Activated CD8-positive, alpha-beta T cell treated with anti-CD3 and anti-CD28 coated beads for 36 hours (primary cell): ENCODE measurements around the gene LRMDA. TPM values are rescaled to one million over a fixed set of nuclear protein-coding genes. Genes with fewer than 3 reads are reported as not detected.

Source experiments
- ATAC-seq: fragments of 200-7000 bp; cut with Tn5 transposase; one replicate; pipeline ENCODE4 v1.10.0; 2021; ENCODE audit warnings: mild to moderate bottlenecking, moderate library complexity
- CTCF ChIA-PET: fragments of 350-600 bp; sonication (Branson Sonifier 250); formaldehyde crosslinking; loops from one replicate; lab custom pipeline; 2021; ENCODE audit warnings: antibody characterized with exemption; lab: Charles Lee
- POLR2A ChIA-PET: fragments of 350-600 bp; sonication (Branson Sonifier 250); formaldehyde crosslinking; loops from one replicate; lab custom pipeline; 2021; ENCODE audit warnings: antibody characterized with exemption; lab: Charles Lee
- DNase-seq: peaks from one replicate; pipeline ENCODE4 v3.0.0-alpha.2; 2020
- H3K27ac Mint-ChIP-seq: one replicate; pipeline ENCODE4 v1.8.0; 2021; ENCODE audit warnings: mild to moderate bottlenecking, mixed read lengths
- H3K27me3 Mint-ChIP-seq: one replicate; pipeline ENCODE4 v1.8.0; 2021; ENCODE audit warnings: mixed read lengths
- H3K36me3 Mint-ChIP-seq: one replicate; pipeline ENCODE4 v1.8.0; 2021; ENCODE audit warnings: low read depth, mixed read lengths
- H3K4me1 Mint-ChIP-seq: one replicate; pipeline ENCODE4 v1.8.0; 2021; ENCODE audit warnings: low read depth, mixed read lengths
- H3K4me3 Mint-ChIP-seq: one replicate; pipeline ENCODE4 v1.8.0; 2021; ENCODE audit warnings: mild to moderate bottlenecking, moderate library complexity, mixed read lengths
- H3K9me3 Mint-ChIP-seq: one replicate; pipeline ENCODE4 v1.8.0; 2021; ENCODE audit warnings: mixed read lengths
- intact Hi-C: fragments of 100-400 bp; cut with micrococcal nuclease; formaldehyde crosslinking; loops from one replicate; pipeline ENCODE4 v1.10.0; 2022
- total RNA-seq, 2 experiments: library from RNA; stranded (reverse); gene quantifications; one replicate each; pipeline ENCODE4 v1.2.3, GENCODE V29; 2021
- TF ChIP-seq, protein P1 (sequence below): fragments of 200-600 bp; IDR thresholded peaks from one replicate; pipeline ENCODE4 v1.8.0; 2022; ENCODE audit warnings: antibody characterized with exemption, mild to moderate bottlenecking

LRMDA gene
- total RNA-seq, 2 experiments from 2014 or later, result not detected

- TF ChIP-seq, protein P1, sequence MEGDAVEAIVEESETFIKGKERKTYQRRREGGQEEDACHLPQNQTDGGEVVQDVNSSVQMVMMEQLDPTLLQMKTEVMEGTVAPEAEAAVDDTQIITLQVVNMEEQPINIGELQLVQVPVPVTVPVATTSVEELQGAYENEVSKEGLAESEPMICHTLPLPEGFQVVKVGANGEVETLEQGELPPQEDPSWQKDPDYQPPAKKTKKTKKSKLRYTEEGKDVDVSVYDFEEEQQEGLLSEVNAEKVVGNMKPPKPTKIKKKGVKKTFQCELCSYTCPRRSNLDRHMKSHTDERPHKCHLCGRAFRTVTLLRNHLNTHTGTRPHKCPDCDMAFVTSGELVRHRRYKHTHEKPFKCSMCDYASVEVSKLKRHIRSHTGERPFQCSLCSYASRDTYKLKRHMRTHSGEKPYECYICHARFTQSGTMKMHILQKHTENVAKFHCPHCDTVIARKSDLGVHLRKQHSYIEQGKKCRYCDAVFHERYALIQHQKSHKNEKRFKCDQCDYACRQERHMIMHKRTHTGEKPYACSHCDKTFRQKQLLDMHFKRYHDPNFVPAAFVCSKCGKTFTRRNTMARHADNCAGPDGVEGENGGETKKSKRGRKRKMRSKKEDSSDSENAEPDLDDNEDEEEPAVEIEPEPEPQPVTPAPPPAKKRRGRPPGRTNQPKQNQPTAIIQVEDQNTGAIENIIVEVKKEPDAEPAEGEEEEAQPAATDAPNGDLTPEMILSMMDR, result no peak
- ATAC-seq (no peak), DNase-seq (no peak)
- ChIA-PET CTCF (no interaction called here), POLR2A (no interaction called here)
- intact Hi-C loops, result no loop called here
- H3K4me3 Mint-ChIP-seq, result no peak overlapping the region
- H3K27me3 Mint-ChIP-seq, result no peaks in the 10 kb centered on the region
- H3K9me3 Mint-ChIP-seq, result no peaks in the 10 kb centered on the region
- no peaks in the 10 kb centered on the region for H3K4me1 Mint-ChIP-seq
- no peaks in the 10 kb centered on the region for H3K36me3 Mint-ChIP-seq
- no peak overlapping the region for H3K27ac Mint-ChIP-seq
Observed at GRCh38 chr10:76542307-76542930, 1111.0 kb downstream of the LRMDA start.

DNA sequence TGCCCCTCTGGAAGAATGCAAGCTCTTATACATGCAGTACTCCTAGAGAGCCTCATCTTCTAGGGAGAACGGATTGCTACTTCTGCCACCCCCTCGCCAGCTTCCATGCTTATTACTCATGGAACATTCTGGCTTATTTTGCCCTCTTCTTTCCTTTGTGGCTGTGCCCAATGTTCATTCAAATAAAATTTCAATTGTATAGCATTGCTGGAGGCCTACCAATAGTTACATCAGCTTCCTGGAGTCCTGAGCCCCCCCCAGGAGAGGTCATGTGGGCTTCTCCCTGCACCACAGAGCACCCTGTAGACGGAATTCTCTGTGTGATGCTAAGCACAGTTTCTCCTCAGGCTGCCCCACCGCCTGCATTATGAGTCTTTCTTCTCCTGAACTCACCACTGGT is 1112.2 kb downstream of the LRMDA start:
- Mint-ChIP-seq H3K4me3 (no peak overlapping the region), H3K4me1 (no peaks in the 10 kb centered on the region), H3K36me3 (no peaks in the 10 kb centered on the region), H3K27ac (no peak overlapping the region), H3K27me3 (no peaks in the 10 kb centered on the region), H3K9me3 (no peaks in the 10 kb centered on the region)
- DNase-seq (no peak), ATAC-seq (no peak)
- intact Hi-C loops, result no loop called here
- TF ChIP-seq, protein P1, result no peak
- CTCF ChIA-PET, result no interaction called here
- POLR2A ChIA-PET, result no interaction called here

GRCh38 chr10:76544789-76545188 is 1113.4 kb downstream of the LRMDA start:
- H3K27me3 Mint-ChIP-seq, result peaks cover 4% of the 10 kb centered on the region
- DNase-seq, result no peak
- no peaks in the 10 kb centered on the region for H3K36me3 Mint-ChIP-seq
- H3K4me1 Mint-ChIP-seq, result no peaks in the 10 kb centered on the region
- no peak overlapping the region for H3K27ac Mint-ChIP-seq
- no peak overlapping the region for H3K4me3 Mint-ChIP-seq
- ATAC-seq, result no peak
- TF ChIP-seq, protein P1, result no peak
- CTCF ChIA-PET, result interaction anchor here (0.8 kb wide), 1 partner anchor 11 kb away, joined by 3 read pairs; no protein-coding TSS in a partner anchor
- intact Hi-C loops, result no loop called here
- H3K9me3 Mint-ChIP-seq, result no peaks in the 10 kb centered on the region
- POLR2A ChIA-PET, result no interaction called here

DNA sequence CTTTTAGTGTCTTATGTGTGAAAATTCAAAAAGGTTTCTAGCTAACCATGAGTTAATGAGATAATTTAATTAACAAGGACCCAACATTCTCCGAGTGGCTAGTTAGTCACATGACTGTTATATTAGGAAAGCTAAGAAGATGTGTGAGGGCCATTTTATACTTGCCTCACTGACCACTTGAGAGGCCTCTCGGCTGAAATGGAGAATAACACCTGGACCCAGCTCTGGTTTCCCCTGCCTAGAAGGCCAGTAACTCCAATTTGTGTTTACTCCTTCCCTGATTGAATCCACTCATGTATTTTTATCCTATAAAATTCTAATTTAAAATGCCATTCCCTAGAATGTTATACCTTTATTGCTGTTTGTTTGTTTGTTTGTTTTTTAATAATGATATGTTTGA is 1115.0 kb downstream of the LRMDA start:
- POLR2A ChIA-PET, result no interaction called here
- CTCF ChIA-PET, result interaction anchor here (1.6 kb wide), 1 partner anchor 9 kb away, joined by 9 read pairs; no protein-coding TSS in a partner anchor
- peaks cover 4% of the 10 kb centered on the region for H3K27me3 Mint-ChIP-seq
- no peaks in the 10 kb centered on the region for H3K36me3 Mint-ChIP-seq
- no peak overlapping the region for H3K4me3 Mint-ChIP-seq
- no peak for DNase-seq
- no peak overlapping the region for H3K27ac Mint-ChIP-seq
- TF ChIP-seq, protein P1, result no peak
- H3K4me1 Mint-ChIP-seq, result no peaks in the 10 kb centered on the region
- intact Hi-C loops, result no loop called here
- ATAC-seq, result no peak
- no peaks in the 10 kb centered on the region for H3K9me3 Mint-ChIP-seq

- ChIA-PET POLR2A (no interaction called here), CTCF (interaction anchor here (1.6 kb wide), 1 partner anchor 10 kb away, joined by 9 read pairs; no protein-coding TSS in a partner anchor)
- intact Hi-C loops, result no loop called here
- ATAC-seq (no peak), DNase-seq (peak; percentile 77)
- Mint-ChIP-seq H3K4me1 (no peaks in the 10 kb centered on the region), H3K4me3 (no peak overlapping the region), H3K9me3 (no peaks in the 10 kb centered on the region), H3K36me3 (no peaks in the 10 kb centered on the region), H3K27me3 (peaks cover 4% of the 10 kb centered on the region), H3K27ac (no peak overlapping the region)
- TF ChIP-seq, protein P1, result peak; percentile 52
Observed at GRCh38 chr10:76547352-76547972, 1116.0 kb downstream of the LRMDA start.
